Breast epithelium (tissue), 3 donors: Measurements from ENCODE around the gene GREM2.

Experiments used
- CTCF ChIP-seq, 3 donors: fragments of 450-650 bp; IDR thresholded peaks; one replicate each; pipeline ENCODE4 v1.5.1; 2016 to 2017; ENCODE audit warnings: antibody characterized with exemption in 3 of 3, mild to moderate bottlenecking in 3 of 3, moderate library complexity in 3 of 3
- POLR2A ChIP-seq: fragments of 450-650 bp; IDR thresholded peaks from one replicate; pipeline ENCODE4 v1.6.1; 2016; ENCODE audit warnings: antibody characterized with exemption, mild to moderate bottlenecking, moderate library complexity
- POLR2AphosphoS5 ChIP-seq, 3 donors: sonication (generic); formaldehyde crosslinking; IDR thresholded peaks; one replicate each; pipeline ENCODE4 v1.6.1; 2017; ENCODE audit warnings: antibody characterized with exemption in 3 of 3

DNA sequence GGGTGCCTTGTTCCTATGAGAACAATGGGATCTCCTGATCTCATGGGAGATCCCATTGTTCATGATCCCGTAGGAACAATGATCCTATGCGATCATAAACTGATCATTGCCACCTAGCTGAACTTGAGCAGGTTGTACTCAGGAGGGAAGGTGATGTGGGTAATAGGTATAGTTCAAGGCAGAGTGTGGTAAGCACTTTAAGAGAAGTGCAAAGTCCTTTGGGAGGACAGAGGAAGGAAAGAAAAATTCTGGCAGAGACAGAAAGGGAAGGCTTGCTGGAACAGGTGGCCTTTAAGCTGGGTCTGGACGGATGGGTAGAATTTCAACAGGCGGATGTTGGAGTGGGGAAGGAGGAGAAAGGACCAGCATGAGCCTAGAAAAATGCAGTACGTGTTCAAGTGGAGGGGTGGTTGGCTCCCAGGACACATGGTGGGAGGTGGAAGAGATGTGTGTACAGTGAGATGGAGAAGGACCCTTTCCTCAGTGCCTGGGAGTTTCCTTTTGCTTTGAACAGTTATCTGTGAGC is 22.3 kb downstream of the GREM2 start:
- TF ChIP-seq CTCF (IDR thresholded peaks at IDR 0.05): no peak
- no peak for TF ChIP-seq POLR2A
- no peak for TF ChIP-seq POLR2AphosphoS5 (IDR thresholded peaks at IDR 0.05)
